GM21786 (cell line): ENCODE results near the gene SLC23A3.

Source experiments
- ATAC-seq: cut with Tn5 transposase; IDR thresholded peaks from one replicate; pipeline ENCODE4 v1.9.1; 2021; ENCODE audit not compliant: unreplicated experiment

The SLC23A3 gene

DNA sequence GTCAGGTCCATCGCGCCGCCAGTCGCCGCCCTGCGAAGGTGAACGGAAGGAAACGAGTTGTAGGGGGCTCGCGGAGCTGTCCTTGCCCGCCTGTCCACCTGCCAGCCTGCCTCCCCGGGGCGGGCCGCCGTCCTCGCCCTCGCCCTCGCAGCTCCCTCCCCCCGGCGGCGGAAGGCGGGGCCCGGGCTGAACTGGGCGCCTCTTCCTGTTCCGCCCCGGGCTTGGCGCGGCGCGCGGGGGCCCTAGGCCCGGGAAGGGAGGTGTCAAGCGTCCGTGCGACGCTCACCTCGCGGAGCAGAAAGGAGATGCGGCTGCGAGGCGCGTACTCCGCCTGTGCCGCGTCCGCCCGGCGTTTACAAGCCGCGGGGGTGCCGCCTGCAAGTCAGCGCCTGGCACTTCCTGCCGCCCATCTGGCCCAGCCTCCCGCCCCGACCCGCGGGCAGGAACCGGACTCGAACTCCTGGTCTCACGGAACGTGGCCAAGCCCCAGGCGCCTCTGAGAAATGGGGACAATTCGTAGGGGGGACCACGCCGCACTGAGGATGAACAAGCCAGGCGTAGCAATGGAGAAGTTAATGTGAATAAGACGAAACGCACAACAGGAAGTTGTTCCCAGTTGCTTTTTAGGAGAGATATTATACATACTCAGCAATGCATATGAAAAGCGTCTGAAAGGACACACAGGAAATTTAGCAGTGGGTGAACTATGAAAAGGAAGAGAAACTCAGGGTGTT lies 7.2 kb upstream of the SLC23A3 start, which contains the start of gene CNPPD1:
CNPPD1 (minus strand) TSS at position 108 of the 734 bp plus-strand sequence; CDS start at position 11, 97 bp downstream.
- ATAC-seq = peak; percentile 64

DNA sequence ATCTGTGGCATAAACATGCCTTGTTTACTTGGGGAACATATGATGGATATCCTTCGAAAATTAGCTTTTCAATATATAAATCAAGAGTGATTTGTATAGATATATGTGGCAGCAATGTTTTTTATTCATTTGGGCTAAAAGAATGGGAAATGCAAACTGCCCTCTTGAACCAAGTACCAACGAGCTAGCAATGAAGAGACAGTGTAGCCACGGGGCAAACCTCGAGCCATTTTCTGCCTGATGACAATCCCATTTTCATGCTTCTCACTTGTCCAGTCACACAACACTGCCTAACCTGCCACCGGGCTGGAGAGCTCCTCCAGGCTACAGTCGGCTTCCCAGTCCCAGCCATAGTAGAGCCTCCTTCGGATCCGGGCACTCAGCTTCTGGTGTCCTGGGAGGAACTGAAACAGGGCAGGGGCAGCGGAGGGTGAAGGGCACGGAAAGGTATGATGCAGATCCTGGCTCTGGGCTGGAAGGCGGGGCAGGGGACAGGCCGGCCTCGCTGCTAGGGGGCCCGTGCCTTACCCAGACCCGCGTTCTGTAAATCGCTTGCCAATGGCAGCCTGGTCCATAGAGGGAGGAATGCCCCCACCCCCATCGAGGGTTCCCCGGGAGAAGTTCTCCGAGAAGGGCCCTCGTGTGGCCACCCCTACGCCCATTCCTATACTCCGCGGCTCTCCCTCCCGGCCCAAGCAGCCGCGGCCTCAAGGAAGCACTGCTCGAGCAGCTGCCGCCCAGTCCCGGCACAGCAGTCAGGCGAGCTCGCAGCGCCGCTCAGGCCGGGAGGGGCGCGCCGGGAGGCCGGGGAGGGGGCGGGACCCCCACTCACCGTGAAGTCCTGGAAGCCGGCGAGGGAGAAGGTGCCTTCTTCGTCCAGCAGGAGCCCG lies 6.3 kb upstream of the SLC23A3 start:
- peak; percentile 39 for ATAC-seq

DNA sequence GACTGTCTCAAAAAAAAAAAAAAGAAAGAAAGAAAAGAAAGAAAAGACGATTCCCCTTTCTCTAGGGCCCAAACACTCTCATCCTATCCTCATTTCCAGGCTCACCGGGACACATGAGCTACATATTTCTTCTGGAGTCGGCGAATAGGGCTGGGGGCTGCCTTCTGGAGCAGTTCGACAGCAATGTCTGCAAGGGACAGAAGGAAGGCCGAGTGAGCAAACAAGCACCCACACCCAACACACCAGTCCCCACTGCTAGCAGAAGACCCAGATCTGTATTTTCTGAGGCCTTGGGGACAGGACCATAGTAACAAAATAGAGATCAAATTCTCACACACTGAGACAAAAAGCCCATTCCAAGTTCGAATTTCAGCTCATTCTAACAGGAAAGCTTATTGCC lies 5.7 kb upstream of the SLC23A3 start:
- no peak for ATAC-seq

DNA sequence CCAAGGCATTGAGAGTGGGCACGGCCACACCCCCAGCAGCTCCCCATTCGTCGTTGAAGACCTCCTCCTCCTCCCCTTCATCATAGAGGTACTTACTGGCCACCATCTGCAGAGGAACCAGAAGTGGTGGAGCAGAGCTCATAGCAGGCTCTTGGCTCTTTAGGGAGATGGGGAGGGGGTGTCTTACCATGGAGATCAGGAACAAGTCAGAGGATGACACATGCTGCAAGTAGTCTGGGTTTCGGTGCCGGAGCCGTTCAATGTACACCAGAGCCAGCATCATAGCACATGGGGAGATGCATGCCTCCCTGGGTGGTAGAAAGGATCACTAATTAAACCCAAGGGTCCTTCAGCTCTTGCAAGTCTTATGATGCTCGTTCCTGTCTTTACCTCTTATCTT lies 5.0 kb upstream of the SLC23A3 start:
- ATAC-seq = no peak

DNA sequence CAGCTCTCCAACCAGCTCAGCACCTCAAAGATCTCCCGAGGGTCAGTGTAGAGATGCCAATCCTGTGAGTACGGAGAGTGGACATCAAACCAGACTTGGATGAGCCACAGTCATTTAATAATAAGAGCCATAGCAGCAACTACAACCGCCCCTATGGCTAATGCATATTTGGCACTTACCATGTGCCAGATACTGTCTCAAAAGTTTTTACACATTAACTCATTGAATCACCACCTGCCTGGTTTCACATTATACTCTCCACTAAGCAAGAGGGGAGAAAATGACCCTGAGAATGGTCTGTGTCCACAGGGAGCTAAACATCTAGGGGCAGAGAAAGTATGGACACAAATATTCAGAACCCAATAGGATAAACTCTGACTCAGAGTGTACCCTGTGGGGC lies 4.3 kb upstream of the SLC23A3 start:
- ATAC-seq = no peak

DNA sequence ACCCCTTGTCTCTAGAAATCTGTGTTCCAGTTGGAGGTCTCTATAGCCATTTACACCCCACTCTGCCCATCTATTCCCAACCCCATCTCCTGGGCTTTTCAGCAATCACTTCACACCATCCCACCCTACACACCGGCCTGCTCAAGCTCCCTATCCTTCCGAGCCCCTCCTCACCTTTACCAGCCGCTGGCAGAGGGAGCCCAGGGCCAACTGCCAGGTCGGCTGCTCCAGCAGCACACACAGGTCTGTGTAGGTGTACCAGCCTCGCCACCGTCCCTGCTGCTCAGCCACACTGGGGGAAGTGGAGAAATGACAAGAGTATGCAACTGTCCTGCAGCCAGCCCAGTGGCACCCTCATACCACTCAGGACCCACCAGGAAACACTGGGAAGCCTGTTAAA lies 3.3 kb upstream of the SLC23A3 start:
- ATAC-seq = no peak

DNA sequence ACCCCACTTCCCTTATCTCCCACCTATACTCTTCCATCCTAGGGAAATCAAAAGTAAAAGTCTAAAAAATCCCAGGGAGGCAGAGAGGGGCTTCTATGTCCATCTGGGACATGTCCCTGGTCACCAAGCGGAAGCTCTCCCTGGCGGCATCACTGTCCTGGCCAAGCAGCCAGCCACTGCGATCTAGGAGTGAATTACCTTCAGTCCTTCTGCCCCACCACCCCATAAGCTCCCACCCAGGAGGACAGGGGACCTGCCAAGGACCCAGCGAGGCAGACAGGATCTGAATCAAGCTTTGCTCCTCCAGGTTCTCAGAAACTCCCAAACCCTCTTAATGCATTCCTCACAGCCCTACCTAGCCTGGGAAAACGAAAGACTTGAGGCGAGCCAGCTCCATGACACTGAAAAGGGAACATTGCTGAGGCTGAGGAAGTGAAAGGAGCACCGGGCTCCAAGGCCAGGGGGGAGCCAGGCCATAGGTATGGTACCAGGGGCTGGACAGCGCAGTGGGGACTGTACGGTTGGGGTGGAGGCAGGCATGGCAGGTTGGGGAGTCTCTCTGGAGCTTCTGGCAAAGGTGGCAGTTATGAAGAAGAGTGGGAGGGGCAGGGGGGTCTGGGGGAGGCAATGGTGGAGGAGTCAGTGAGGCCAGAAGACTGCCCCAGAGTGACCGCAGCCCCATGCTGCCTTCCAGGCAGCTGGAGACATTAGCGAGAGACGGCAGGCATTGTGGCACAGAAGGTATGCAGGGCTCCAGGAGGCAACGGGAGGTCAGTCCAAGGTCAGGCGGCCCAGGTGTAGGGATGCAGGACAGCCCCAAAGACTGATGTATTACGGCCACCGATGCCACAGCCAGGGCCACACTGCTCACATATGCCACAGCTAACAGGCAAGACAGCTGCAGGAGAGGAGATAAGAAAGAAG lies 2.7 kb upstream of the SLC23A3 start:
- no peak for ATAC-seq

DNA sequence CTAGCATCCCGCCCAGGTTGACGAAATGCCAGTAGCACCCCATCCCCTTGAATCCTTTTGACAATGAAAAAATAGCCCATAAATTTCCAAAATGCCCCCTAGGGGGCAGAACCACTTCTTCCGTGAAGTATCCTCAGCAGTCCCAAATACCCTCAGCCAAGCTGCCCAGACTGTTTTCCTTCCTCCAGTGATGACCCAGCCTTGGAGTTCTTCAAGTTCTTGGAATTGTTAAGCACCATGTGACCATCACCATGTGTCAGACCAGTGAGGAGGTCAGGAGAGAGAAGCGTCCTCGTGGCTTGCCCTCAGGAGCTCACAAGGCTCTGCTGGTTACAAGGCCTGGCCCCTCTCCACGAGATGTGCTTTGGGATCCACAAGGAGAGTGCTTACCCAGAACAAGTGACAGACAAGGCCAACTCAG lies 1.4 kb upstream of the SLC23A3 start:
- ATAC-seq = no peak

DNA sequence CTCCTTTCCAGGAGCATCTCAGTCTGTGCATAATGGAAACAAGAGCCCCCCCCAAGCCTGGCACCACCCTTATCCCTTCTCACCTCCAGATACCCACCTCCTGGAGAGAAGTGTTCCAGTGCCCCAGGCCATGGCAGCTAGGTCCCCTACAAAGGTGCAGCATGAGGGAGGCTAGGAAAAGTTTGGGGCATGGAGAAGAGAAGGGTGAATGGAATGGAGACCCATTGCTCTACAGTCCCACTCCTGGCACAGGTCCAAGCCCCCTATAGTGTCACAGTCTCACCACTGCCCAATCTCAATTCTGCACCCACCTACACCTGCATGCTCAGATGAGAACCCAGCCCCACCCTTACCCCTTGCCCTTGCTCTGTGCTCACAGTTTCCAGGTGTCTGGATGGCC lies 897 bp downstream of the SLC23A3 start:
- ATAC-seq = no peak

DNA sequence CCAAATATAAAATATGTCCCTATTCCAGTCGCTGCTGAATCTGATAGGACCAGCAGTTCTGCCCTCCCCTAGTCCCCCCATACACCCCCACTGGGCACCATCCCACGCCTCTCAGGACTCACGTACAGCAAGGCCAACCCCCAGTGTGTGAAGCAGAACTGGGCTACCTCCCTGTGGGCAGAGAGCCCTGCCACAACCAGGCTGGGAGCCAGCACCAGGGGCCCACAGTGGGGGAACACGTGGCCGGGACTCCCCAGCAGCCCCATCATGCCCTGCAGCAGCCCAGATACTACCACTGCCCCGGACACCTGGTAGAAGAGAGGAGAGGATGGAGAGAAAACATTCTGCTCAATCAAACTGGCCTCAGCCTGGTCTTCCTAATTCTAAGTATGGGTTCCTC lies 1.3 kb downstream of the SLC23A3 start:
- peak; percentile 50 for ATAC-seq

DNA sequence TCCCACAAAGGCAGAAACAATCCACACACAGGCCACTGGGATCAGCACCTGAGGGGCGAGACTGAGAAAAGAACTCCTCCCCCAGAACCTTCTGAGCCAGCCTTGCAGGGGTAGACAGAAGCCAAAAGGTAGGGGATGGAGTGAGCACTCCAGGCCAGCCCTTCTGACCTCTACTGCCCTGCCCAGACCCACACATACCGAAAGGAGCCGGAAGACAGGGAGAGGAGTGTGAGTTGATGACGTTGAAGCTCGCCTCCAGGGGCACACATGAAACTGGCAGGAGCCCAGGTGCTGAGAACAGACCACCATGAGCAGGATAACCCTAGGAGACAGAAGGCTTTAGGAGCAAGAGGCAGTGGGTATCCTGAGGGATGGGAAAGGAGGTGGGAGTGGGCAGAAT lies 1.8 kb downstream of the SLC23A3 start:
- no peak for ATAC-seq

DNA sequence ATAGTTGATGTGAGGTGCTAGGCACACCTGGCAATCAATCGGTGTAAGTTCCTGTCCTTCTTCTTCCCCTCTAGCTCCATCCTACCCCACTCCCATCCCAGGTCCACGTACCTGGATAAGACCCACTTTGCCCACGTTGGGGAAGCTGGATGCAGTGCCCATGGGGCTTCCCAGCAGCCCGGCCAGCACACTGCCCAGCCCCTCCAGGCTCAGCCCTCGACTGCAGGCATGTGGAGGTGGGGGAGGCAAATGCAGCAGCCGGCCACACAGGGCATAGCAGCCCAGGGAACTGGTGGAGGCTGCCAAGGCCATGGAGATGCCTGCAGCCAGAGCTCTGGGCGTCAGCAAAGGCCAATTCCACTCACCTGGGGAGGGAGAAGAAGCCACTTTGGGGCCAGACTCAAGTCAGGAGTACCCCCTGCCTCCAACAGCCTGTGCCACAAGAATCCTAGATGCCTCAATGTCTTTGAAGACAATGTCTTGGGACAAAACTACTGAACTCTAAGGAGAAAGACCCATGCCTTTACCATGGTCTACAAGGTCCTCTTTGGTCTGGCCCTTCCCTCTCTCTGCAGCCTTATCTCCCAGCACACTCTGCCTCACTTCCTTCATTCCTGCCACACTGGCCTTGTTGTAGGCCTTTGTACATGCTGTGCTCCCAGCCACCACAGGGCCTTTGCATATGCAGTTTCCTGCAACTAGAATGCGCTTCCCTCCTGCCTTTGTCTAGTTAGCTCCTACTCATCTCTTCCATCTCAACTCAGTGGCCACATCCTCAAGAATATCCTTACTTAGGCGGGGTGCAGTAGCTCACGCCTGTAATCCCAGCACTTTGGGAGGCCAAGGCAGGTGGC lies 4.5 kb downstream of the SLC23A3 start:
- no peak for ATAC-seq

DNA sequence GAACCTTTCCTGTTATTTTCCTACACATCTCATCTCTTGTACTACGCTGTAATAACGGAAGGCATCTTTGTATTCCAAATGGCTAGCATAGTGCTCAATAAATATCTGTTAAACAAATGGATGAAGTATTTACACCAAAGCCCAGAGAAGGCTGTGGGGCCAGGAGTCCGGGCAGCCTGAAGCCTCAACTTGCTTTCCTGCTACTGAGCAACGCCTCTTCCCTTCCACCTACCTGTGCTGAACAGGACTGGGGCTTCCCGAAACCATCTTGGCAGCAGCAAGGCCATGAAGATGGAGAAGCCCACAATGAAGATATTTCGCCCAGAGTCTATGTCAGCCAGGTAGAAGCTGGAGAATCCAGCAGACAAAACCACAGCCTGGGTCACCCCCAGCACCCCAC lies 6.7 kb downstream of the SLC23A3 start:
- no peak for ATAC-seq

DNA sequence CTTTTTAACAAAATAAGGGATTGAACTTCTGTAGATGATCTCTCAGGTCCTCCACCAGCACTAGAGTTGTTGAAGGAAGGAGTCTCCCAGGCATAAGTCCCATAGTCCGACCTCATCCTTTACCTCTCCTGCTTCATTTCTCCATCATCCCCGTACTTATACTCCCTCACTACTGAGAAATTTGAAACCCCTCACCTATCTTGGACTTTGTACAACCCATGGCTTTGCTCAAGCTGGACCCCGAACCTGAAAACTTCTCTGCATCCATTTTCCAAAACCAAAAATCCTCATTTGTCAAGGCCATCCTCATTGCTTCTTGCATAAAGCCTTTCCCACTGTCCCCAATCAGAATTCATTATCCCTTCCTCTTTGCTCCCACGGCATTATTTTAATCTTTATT lies 8.7 kb downstream of the SLC23A3 start:
- no peak for ATAC-seq

DNA sequence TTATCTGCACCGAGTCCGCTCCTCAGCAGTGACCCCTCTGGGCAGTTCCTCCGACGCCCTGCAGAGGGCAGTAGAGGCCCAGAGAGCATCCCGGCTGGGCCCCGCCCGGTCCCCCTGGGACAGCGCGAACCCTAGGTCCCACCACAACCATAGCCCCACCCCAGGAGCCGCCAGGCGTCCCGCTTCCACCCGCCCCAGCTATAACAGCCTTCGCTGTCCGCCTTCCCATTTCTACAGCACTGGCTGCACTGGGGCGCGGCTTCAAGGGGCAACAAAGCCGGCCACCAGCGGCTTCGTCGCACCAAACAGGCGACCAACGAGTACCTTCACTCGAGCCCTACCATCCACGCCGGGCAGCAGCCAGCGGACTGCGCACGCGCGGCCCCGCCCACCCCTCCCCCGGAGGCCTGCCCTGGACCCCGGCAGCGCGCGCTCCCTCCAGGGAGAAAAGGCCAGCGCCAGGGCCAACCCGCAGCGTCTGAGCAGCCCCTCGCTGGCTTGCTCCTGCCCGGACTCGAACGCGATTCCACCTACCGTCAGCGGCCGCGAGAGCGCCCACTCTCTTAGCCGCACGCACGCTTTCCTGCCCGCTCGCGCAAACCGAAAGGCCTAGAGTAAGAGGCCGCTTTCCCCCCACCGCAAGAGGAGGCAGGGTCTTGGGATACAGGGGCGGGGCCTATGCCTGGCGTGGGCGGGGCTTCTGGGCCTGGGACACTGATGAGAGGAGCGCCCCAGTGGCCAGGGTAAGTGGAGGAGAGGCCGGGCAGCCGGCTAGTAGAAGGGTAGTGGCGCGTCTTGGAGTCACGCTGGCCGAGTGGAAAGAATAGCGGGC lies 9.4 kb downstream of the SLC23A3 start, which contains the start of gene NHEJ1:
NHEJ1 (minus strand) TSS at position 630 of the 832 bp plus-strand sequence. CDS start 2,453 bp downstream, outside the sequence.
- peak; percentile 83 for ATAC-seq

DNA sequence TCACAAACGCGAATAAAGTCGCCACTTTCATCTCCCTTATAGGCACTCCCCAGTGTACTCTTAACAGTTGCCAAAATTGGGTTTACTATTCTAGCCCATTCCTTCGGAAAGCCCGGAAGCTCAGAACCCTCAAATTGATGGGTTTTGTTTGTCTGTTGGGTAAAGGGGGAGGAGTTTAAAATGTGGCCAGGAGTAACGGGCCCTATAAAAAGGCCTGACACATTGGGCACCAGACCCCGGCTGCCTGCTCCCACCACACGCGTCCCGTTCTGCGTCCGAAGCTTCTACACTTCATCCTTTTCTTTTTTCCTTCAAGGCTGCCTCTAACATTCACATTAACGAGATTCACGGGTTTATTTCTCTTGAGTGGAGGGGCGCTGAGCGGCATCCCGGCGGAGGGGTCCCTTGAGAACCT lies 10.1 kb downstream of the SLC23A3 start:
- no peak for ATAC-seq

DNA sequence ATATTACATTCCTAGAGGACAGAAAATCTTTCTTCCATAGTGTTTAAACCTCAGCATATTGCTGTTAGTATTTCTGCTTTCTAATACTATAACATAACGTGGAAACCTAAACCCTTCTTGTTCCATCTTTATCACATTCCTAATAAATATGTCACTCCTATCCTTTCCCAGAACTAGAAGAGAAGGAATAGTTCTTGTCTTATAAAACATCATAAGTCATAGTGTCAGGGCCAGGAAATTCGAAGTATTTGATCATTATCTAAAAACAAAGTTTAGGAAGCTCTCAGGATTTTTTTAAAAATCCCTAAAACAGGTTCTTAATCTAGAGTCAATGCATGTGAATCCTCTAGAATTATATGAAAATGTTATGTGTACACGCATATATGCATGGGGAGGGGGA lies 11.2 kb downstream of the SLC23A3 start:
- ATAC-seq = no peak

DNA sequence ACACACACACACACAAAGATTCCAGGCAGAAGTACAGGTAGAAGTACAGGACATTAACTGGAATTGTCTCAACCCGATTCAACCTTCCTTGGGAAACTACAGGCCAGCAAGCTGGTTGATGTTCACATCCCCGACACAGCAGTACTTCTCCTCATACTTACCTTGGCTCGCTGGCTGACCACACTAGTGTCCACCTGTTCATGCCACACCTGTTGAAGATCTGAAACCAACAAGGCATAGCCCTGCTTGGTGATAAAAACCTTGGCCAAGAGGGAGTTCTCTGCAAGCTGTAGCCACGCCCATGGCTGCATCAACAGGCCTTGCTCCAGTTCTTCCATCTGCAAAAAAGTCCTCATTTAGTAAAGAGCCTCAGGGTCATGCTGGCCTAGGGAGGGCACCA lies 11.8 kb downstream of the SLC23A3 start:
- no peak for ATAC-seq

DNA sequence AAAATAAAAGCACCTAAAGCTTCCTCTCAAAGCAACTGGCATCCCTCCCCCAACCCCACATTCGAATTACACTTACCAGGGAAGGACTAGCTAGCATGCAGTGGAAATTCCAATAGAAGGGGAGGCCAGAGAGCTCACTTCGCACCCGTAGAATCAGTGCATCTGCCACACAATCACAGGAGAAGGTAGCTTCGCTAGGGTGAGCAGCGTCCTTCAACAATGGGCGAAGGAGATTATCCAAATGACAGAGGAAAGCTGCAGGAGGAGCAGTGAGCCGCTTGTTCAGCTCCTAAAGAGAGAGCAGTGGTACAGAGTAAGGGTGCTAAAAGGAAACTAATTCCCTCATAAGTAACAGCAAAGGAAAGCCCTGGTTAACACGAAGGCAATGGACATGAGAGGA lies 12.4 kb downstream of the SLC23A3 start:
- ATAC-seq = no peak
